AG08396 (cell line): ENCODE results near the gene DKC1.

Experiments used
- DNase-seq: peaks from one replicate; pipeline ENCODE4 v3.0.0; 2012; ENCODE audit warnings: low spot score, mixed read lengths

DKC1 gene

DNA sequence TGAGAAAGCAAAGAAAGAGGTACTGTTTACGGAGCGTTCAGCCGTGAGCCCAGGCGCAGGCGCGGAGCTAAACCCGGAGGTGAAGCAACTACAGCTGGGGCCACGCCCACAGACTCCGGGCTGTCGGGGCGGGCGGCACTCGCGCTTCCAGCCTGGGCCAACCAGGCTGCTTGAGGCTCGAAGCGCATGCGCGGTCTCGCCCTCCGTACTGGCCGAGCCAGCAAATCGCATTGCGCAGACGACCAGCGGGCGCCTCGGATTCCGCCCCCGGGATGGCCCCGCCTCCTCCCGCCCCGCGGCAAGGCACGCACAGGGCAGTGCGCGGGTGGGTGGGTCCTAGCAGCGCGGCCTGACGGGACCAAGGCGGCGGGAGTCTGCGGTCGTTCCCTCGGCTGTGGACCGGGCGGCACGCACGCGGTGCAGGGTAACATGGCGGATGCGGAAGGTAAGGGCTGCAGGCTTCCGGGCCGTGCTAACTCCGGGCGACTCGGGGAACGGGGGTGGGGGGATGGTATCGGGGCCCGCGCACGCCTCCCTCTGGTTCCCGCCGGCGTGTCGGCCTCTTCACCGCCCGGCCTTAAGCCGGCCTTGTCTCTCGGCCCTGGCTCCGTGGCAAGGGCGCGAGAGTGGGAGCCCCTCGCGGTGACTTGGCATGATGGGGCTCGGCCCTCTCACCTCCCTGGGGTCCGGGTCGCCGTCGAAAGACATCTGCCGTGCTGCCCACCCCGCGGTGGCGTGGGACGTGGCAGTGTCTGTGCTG, at the start of gene DKC1:
DKC1 (plus strand) TSS at position 328 of the 760 bp plus-strand sequence; CDS start at position 430, 102 bp downstream.
- peak; percentile 95 for DNase-seq

DNA sequence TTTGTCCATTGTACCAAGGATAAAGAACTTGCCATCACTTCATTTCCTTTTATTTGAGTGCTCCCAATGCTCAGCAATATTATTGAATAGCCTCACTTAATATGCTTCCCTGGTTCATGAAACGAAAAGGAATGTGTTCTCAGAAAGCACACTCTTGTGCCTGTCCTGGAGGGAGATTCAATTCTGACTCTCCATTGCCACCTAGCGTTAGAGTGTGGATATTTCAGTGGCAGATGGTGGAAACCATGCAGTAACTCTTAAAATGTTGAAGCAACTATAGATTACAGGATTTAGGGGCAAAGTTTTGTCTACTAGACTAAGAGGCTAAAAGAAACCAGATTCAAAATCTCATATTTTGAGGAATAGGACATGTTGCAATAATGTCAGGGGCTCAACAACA, 47.7 kb upstream of the DKC1 start:
- DNase-seq = peak; percentile 58

- no peak for DNase-seq
Observed at GRCh38 chrX:154715825-154716224, 46.8 kb upstream of the DKC1 start.

GRCh38 chrX:154717824-154718223, 44.8 kb upstream of the DKC1 start:
- no peak for DNase-seq

- DNase-seq = no peak
Observed at GRCh38 chrX:154718616-154719015, 44.0 kb upstream of the DKC1 start.

- no peak for DNase-seq
Observed at GRCh38 chrX:154719132-154719675, 43.5 kb upstream of the DKC1 start.

DNA sequence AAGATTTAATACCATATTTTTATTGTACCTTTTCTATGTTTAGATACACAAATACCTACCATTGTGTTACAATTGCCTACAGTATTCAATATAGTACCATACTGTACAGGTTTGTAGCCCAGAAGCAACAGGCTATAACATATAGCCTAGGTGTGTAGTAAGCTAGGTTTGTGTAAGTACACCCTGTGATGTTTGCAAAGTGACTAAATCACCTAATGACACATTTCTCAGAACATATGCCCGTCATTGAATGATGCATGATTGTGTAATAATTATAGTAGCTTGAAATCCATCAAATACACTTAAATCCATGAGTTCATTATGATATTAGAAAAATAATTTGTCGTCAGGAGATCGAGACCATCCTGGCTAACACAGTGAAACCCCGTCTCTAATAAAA, 42.6 kb upstream of the DKC1 start:
- no peak for DNase-seq

- no peak for DNase-seq
Observed at GRCh38 chrX:154721155-154721554, 41.5 kb upstream of the DKC1 start.

GRCh38 chrX:154724993-154725756, 37.5 kb upstream of the DKC1 start:
- DNase-seq = no peak

DNA sequence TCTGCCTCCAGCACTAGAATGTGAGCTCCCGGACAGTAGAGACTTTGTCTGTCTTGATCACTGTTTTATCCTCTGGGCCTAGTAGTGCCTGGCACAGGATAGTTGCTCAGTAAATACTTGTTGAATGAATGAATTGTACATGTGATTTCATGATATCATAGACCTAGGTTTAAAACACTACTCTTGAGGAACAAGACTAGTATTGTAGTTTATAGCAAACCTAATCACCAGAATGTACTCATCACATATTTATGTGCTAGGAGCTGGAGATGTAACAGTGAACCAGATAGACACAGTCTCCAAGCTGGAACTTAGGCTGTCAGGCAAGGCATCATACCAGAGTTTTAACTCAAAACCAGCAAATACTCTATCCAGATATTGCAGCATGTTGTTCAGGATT, 35.2 kb upstream of the DKC1 start:
- DNase-seq = no peak

DNA sequence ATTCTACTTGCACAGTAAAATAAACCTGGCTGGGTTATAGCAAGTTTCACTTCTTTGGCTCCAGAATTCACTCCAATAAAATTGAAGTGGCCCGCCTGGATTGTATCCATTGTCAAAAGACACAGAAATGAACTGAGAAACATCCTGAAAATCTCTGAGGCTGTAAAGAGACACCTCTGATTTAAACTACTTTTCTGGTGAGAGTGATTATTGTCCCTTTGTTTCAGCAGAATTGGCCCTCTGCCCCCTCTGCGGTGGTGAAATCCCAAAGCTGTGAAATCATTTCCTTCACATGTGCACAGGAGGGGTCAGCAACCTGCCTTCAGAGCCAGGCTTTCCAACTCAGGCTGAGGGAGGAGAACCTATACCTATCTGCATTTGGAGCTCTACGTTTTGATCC, 34.8 kb upstream of the DKC1 start:
- no peak for DNase-seq

DNA sequence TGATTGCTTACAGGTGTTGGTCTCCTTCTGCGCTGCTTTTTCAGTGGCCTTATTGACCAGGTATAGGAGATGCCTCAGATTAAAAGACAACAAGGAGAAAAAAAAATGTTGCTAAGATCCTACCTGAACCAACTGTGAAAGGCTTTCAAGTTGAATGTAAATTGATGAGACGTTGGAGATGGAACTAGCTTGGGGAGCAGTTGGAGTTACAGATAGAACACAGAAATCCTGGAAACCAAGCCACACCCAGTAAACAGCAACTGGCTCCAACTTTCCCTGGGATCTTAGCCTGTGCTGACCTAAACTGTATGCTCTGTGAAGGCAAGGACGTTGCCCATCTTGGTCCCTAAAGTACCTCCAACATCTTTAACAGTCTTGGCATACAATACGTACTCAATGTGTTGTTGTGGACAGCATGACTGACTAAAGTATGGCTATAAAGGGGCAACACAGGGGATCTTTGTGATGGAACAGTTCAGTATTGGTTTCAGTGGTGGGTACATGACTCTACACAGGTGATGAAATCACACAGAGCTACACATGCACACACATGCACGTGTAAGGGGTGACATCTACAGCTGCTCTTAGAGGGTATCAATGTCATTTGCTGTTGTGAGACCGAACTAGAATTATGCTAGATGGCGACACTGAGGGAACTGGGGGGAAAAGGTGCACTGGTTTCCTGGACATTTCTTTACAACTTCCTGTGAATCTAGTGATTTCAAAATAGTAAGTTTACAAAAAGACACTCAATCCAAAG, 34.1 kb upstream of the DKC1 start:
- no peak for DNase-seq

GRCh38 chrX:154729439-154729838, 33.2 kb upstream of the DKC1 start:
- DNase-seq = no peak

DNA sequence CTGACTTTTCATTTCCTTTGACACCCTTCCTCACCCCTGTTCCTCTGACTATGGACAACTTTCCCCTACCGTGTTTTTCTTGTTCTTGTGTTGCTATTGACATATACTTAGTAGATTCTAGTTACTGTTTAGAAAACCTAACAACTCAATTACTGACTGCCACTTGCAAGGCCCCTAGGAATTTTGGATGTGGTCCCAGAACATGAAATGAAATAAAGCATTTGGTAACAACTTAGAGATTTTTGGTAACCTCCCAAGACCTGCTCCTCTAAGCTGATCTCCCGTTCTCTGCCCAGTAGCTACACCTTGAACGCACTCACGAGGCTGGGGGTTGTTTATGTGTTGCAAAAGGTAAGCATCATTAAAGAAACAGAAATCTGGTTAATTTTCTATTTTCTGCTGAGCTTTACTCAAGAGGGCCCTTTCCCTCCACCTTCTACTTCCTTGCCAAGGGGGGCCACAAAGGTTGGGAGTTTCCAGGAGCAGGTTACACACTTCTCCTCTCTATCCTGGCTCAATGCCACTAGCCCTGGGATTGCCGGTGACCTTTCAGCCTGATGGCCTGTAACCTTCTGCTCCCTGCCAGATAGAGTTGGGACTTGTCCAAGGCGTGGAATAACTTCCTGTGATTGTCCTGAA, 32.3 kb upstream of the DKC1 start:
- no peak for DNase-seq

DNA sequence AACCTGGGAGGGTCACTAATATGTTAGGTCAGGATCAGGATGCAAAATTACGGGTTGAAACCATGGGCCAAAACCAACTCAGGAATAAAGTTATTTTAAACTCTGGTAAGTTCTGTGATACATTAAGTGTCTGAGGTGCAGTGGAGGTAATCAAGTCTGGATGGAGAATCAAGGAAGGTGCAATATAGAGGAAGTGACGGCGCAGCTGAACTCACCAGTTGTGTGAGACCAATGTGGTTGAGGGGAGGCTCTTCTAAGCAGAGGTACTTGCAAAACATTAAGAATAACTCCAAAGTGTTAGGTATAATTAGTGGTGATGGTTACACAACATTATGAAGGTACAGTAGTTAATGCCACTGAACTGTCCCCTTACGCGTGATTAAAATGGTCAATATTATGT, 31.5 kb upstream of the DKC1 start:
- DNase-seq = no peak

DNA sequence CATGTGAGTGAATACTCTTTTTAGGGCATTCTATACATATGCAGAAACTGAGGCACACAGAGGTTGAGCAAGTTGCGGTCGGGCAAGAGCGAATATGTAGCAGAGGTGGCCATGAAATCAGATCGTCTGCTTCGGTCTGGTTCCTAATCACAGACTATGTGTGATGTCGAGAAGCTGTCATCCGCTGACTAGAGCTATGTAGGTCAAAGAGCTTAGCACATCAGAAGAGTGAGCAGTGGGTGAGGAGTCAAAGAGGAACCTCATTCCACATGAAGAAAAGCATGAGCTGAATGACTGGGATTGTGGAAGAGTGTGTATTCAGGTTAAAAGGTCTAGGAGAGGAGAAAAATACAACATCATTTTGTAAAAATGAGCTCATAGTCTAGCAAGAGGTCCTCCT, 30.8 kb upstream of the DKC1 start:
- DNase-seq = no peak

GRCh38 chrX:154732421-154733065, 30.1 kb upstream of the DKC1 start:
- no peak for DNase-seq

- DNase-seq = no peak
Observed at GRCh38 chrX:154733066-154733425, 29.6 kb upstream of the DKC1 start.

GRCh38 chrX:154734061-154734781, 28.4 kb upstream of the DKC1 start:
- DNase-seq = no peak

DNA sequence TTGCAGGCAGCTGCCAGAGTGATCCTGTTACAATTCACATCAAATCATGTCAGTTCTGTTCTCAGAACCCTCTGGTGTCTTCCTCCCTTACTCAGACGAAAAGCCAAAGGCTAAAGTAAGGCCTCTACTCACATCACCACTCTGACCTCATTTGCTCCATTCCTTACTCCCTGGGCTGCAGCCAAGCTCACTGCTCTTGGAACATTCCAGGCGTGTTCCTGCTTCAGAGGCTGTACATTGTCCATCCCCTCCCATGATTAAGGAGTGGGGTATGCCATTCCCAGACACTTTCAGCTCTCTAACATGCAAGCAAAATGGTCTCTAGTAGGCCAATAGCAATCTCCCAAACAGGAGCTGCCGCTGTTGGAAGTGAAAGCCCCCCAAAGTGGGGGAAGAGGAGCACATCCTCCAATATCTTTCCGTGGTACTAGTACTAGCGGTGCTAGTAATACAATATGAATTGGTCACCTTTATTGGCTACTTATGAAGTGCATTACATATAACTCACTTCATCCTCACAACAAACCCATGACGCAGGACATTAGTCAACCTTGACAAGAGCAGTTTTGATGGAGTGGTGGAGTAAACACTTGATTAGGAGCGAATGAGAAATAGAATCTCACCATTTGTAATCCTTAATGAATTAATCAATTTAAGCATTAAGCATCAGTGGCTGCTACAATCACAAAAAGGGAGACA, 26.8 kb upstream of the DKC1 start:
- peak; percentile 49 for DNase-seq
